ENCODE results near the gene KMO.

DNA sequence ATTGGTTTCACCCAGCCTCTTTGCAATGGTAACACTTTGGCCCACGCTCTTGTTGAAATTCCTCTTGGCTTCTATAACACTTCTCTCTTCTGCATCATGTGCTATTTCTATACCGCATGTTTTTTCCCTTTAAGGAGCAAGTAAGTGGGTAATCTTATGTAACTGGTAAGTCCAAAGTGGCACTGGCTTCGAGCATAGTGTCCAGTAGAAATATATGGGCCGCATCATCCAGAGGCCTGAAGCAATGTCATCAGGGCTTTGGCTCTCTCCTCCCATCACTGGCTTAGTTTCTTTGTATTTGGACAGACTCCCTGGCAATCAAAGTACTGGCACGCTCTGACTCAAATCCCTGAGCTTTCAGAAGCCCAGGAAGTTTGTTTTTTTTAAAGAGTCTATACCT, 90.5 kb downstream of the KMO start:
- TF ChIP-seq, protein P1, sequence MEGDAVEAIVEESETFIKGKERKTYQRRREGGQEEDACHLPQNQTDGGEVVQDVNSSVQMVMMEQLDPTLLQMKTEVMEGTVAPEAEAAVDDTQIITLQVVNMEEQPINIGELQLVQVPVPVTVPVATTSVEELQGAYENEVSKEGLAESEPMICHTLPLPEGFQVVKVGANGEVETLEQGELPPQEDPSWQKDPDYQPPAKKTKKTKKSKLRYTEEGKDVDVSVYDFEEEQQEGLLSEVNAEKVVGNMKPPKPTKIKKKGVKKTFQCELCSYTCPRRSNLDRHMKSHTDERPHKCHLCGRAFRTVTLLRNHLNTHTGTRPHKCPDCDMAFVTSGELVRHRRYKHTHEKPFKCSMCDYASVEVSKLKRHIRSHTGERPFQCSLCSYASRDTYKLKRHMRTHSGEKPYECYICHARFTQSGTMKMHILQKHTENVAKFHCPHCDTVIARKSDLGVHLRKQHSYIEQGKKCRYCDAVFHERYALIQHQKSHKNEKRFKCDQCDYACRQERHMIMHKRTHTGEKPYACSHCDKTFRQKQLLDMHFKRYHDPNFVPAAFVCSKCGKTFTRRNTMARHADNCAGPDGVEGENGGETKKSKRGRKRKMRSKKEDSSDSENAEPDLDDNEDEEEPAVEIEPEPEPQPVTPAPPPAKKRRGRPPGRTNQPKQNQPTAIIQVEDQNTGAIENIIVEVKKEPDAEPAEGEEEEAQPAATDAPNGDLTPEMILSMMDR (IDR thresholded peaks at IDR 0.05; ENCODE audit: borderline replicate concordance, extremely low read depth, low read length, poor library complexity, severe bottlenecking), result no peak
- TF ChIP-seq EZH2 (IDR thresholded peaks at IDR 0.05; ENCODE audit: borderline replicate concordance, low read depth, low read length, severe bottlenecking), result no peak

Measured in DND-41 (cell line).